Tibial artery (tissue), 4 donors: ENCODE measurements around the gene ATP4A.

Source experiments
- DNase-seq, 2 donors: peaks; one replicate each; pipeline ENCODE4 v3.0.0-alpha.2; 2019
- H3K27ac ChIP-seq, 2 donors: fragments of 200-600 bp; sonication (generic) in 1 of 2; 1 replicate in 1 of 2; 2 replicates in 1 of 2; pipeline ENCODE4 v1.5.1; 2018 to 2019; ENCODE audit warnings: mild to moderate bottlenecking in 1 of 2
- H3K27me3 ChIP-seq, 2 donors: fragments of 200-600 bp; sonication (generic) in 1 of 2; one replicate each; pipeline versions ENCODE4 v1.5.1 to v1.6.0; 2016 to 2019
- H3K36me3 ChIP-seq, 3 donors: fragments of 200-600 bp; sonication (generic) in 2 of 3; one replicate each; pipeline ENCODE4 v1.5.1; 2016 to 2019; ENCODE audit warnings: mild to moderate bottlenecking in 2 of 3
- H3K4me1 ChIP-seq, 4 donors: fragments of 200-600 bp; sonication (generic) in 2 of 4; 1 replicate in 3 of 4; 2 replicates in 1 of 4; pipeline ENCODE4 v1.5.1; 2016 to 2019
- H3K4me3 ChIP-seq, 2 donors: fragments of 200-600 bp; sonication (generic) in 1 of 2; 1 replicate in 1 of 2; 2 replicates in 1 of 2; pipeline ENCODE4 v1.5.1; 2018 to 2019; ENCODE audit warnings: mild to moderate bottlenecking in 2 of 2
- H3K9me3 ChIP-seq, 3 donors: fragments of 200-600 bp; sonication (generic) in 1 of 3; one replicate each; pipeline ENCODE4 v1.5.1; 2016 to 2019
- CTCF ChIP-seq, 2 experiments: fragments of 200-600 bp in 1 of 2; fragments of 450-650 bp in 1 of 2; IDR thresholded peaks; one replicate each; pipeline ENCODE4 v1.5.1; 2017 to 2019; ENCODE audit warnings: antibody characterized with exemption in 2 of 2, mild to moderate bottlenecking in 1 of 2, moderate library complexity in 1 of 2
- intact Hi-C: fragments of 100-400 bp; cut with DNase I; formaldehyde crosslinking; loops from one replicate; pipeline ENCODE4 v1.15.0; 2023; ENCODE audit warnings: low total_unique reads

Gene ATP4A

GRCh38 chr19:35510626-35510964, 52.9 kb downstream of the ATP4A start:
- Histone ChIP-seq H3K4me1 (peaks cover 0 to 20% (median 8%) of the 10 kb centered on the region in 4 donors), H3K9me3 (no peaks in the 10 kb centered on the region), H3K36me3 (peaks cover 0 to 4% (median 0%) of the 10 kb centered on the region in 3 donors), H3K4me3 (peak overlapping the region; percentile 40 to 48), H3K27ac (no peak overlapping the region), H3K27me3 (peaks cover 0 to 47% of the 10 kb centered on the region in 2 donors)
- intact Hi-C loops, result no loop called here
- TF ChIP-seq CTCF (IDR thresholded peaks at IDR 0.05), result no peak
- DNase-seq, result no peak

- peaks cover 0 to 47% of the 10 kb centered on the region in 2 donors for H3K27me3 ChIP-seq
- peak; percentile 81 to 91 for TF ChIP-seq CTCF (IDR thresholded peaks at IDR 0.05)
- peak; percentile 49 to 74 for DNase-seq
- intact Hi-C loops, result no loop called here
- H3K4me3 ChIP-seq, result peak overlapping the region; percentile 40 to 48
- no peaks in the 10 kb centered on the region for H3K9me3 ChIP-seq
- H3K36me3 ChIP-seq, result peaks cover 0 to 10% (median 0%) of the 10 kb centered on the region in 3 donors
- H3K4me1 ChIP-seq, result peaks cover 0 to 20% (median 8%) of the 10 kb centered on the region in 4 donors
- H3K27ac ChIP-seq, result peak overlapping the region; percentile 38 to 51
Measured at GRCh38 chr19:35509861-35510625, 53.4 kb downstream of the ATP4A start.

- intact Hi-C loops, result no loop called here
- Histone ChIP-seq H3K27ac (peak overlapping the region in 1 of 2 donors; percentile 12), H3K27me3 (peaks cover 0 to 42% of the 10 kb centered on the region in 2 donors), H3K36me3 (peaks cover 0 to 10% (median 0%) of the 10 kb centered on the region in 3 donors), H3K4me1 (peaks cover 0 to 17% (median 8%) of the 10 kb centered on the region in 4 donors), H3K4me3 (peak overlapping the region; percentile 40 to 48), H3K9me3 (no peaks in the 10 kb centered on the region)
- TF ChIP-seq CTCF (IDR thresholded peaks at IDR 0.05), result no peak
- no peak for DNase-seq
Measured at GRCh38 chr19:35509018-35509652, 54.3 kb downstream of the ATP4A start.

GRCh38 chr19:35508129-35508528, 55.3 kb downstream of the ATP4A start:
- Histone ChIP-seq H3K36me3 (peaks cover 0 to 10% (median 0%) of the 10 kb centered on the region in 3 donors), H3K27ac (no peak overlapping the region), H3K27me3 (peaks cover 0 to 32% of the 10 kb centered on the region in 2 donors), H3K9me3 (no peaks in the 10 kb centered on the region), H3K4me1 (peaks cover 0 to 17% (median 8%) of the 10 kb centered on the region in 4 donors), H3K4me3 (no peak overlapping the region)
- TF ChIP-seq CTCF (IDR thresholded peaks at IDR 0.05), result no peak
- intact Hi-C loops, result no loop called here
- DNase-seq, result no peak

- Histone ChIP-seq H3K9me3 (no peaks in the 10 kb centered on the region), H3K4me3 (no peak overlapping the region), H3K27me3 (peaks cover 0 to 27% of the 10 kb centered on the region in 2 donors), H3K27ac (no peak overlapping the region), H3K4me1 (peaks cover 0 to 17% (median 8%) of the 10 kb centered on the region in 4 donors), H3K36me3 (peaks cover 0 to 15% (median 0%) of the 10 kb centered on the region in 3 donors)
- TF ChIP-seq CTCF (IDR thresholded peaks at IDR 0.05), result no peak
- intact Hi-C loops, result no loop called here
- DNase-seq, result no peak
Measured at GRCh38 chr19:35507561-35507960, 55.9 kb downstream of the ATP4A start.
